ENCODE results near the gene HOXA3. TPM values are rescaled to one million over a fixed set of nuclear protein-coding genes. Genes with fewer than 3 reads are reported as not detected.

Gene HOXA3
- polyA plus RNA-seq, 1 of the 3 experiments (the other 2 are of a cell fraction) = 0.15 TPM

- TF ChIP-seq FOSL2 (IDR thresholded peaks at IDR 0.05; ENCODE audit: borderline replicate concordance, low read depth) (no peak), USF1 (IDR thresholded peaks at IDR 0.05; ENCODE audit: borderline replicate concordance, low read depth) (no peak), SMC3 (IDR thresholded peaks at IDR 0.05; ENCODE audit: low read depth, low read length) (no peak), GATA2 (CRISPR knock-in tag; IDR thresholded peaks at IDR 0.05) (no peak), PBX3 (IDR thresholded peaks at IDR 0.05) (no peak), USF2 (IDR thresholded peaks at IDR 0.05; ENCODE audit: borderline replicate concordance, low read depth, low read length) (no peak), NFIC (IDR thresholded peaks at IDR 0.05; ENCODE audit: borderline replicate concordance) (no peak), FOXJ3 (CRISPR knock-in tag; IDR thresholded peaks at IDR 0.05) (no peak), TAF1 (IDR thresholded peaks at IDR 0.05; ENCODE audit: borderline replicate concordance, low read depth, low read length) (no peak), FOXM1 (IDR thresholded peaks at IDR 0.05; ENCODE audit: low read depth) (no peak), ELF1 (IDR thresholded peaks at IDR 0.05) (no peak), MXI1 (IDR thresholded peaks at IDR 0.05; ENCODE audit: low read depth, low read length) (no peak), RCOR1 (IDR thresholded peaks at IDR 0.05; ENCODE audit: low read length) (no peak), TCF12 (IDR thresholded peaks at IDR 0.05) (no peak), TEAD4 (IDR thresholded peaks at IDR 0.05; ENCODE audit: borderline replicate concordance, insufficient read depth) (no peak), CHD2 (IDR thresholded peaks at IDR 0.05; ENCODE audit: low read length, partially characterized antibody) (no peak), POLR2AphosphoS5 (IDR thresholded peaks at IDR 0.05; ENCODE audit: low read depth, low read length) (no peak), RFX5 (IDR thresholded peaks at IDR 0.05; ENCODE audit: low read length) (no peak), ZBTB33 (IDR thresholded peaks at IDR 0.05; ENCODE audit: borderline replicate concordance, low read depth) (no peak), MAX (IDR thresholded peaks at IDR 0.05; ENCODE audit: low read depth) (no peak)
- Histone ChIP-seq H3K9me3 (no peaks in the 10 kb centered on the region), H2AFZ (ENCODE audit: low read depth) (no peak overlapping the region), H3K79me2 (ENCODE audit: insufficient read depth) (no peaks in the 10 kb centered on the region), H3K9me2 (no peaks in the 10 kb centered on the region), H3K4me2 (0 out of 2 replicates have a peak overlapping the region, but pooled peaks have one; percentile 17), H3K9ac (no peak overlapping the region), H3K27me3 (ENCODE audit: insufficient read depth) (peaks cover 94% of the 10 kb centered on the region), H3K4me3 (ENCODE audit: low read depth in 2 of 2, low read length in 1 of 2) (no peak overlapping the region), H3F3A (replicated peaks; ENCODE audit: insufficient read depth) (no peaks in the 10 kb centered on the region), H3K27ac (ENCODE audit: low read depth in 2 of 2, low read length in 1 of 2) (no peak overlapping the region), H4K20me1 (ENCODE audit: insufficient read depth) (no peaks in the 10 kb centered on the region), H3K4me1 (ENCODE audit: control insufficient read depth in 1 of 2, insufficient read depth in 2 of 2, low read depth in 1 of 2, low read length in 1 of 2) (no peaks in the 10 kb centered on the region), H3K36me3 (replicated peaks in 1 of 2; ENCODE audit: control insufficient read depth in 1 of 2, insufficient read depth in 2 of 2, low read length in 1 of 2) (no peaks in the 10 kb centered on the region)
- no peak for DNase-seq
- POLR2A ChIA-PET = no interaction called here
- WGBS (ENCODE audit: low lambda C conversion rate) = 7% methylated on average over 12 of the region's 12 CpGs
- CTCF ChIA-PET = interaction anchor here (0.7 to 2.9 kb wide), 7 partner anchors 11 to 945 kb away, joined by 3 to 9 read pairs (median 4); partner anchors contain the start of gene HOXA5
Measured at GRCh38 chr7:27116962-27117886, 35.2 kb downstream of the HOXA3 start.
